ENCODE data around the gene CR1L. TPM values are rescaled to one million over a fixed set of nuclear protein-coding genes. Genes with fewer than 3 reads are reported as not detected.

Gene CR1L
- total and polyA plus RNA-seq, 2 donors (not counting 3 experiments of a cell fraction or from before 2014, with no cell fraction given): not detected

DNA sequence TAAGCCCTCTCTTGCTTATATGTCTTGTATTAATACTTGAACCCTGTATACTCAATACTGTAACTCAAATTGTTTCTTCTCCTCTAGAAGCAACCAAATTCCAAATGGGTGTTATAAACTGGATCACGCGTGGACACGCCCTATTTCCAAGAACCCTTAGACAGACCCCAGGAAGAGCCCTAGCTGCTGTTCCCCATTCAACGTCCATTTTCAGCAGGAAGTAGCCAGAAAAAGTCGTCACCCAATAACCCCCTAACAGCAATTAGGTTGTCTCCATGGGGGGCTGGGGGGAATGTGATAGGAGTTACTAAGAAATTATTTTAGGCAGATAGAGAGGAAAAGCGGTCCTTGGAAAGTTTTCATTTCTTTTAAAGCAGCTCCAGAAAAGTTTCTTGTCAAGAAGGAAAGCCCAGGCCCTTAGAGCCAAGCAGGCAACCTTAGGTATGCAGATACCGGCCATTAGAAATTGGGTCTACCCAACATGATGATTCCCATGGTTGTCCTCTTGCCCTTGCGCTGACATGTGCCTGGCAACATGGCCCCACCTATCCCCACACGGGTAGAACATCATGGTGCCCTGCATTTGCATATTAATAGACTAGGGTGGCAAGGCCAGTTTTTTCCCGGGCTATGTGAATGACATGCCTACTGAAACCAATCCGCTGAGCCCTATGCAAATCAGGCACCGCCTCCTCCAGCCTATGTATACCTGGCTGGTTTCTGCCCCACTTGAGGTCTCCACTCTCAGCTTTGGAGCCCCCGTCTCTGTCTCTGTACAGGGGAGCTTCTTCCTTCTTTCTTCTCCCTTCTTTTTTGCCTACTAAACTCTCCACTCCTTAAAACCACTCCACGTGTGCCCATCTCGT lies 102.9 kb downstream of the CR1L start:
- Histone ChIP-seq H3K36me3 (ENCODE audit: control insufficient read depth in 2 of 2, extremely low read depth in 1 of 2, insufficient read depth in 2 of 2, low read length in 2 of 2) (no peaks in the 10 kb centered on the region), H3K9me3 (replicated peaks; ENCODE audit: control insufficient read depth, insufficient read depth, low read length) (no peaks in the 10 kb centered on the region), H3K79me2 (ENCODE audit: control insufficient read depth, insufficient read depth, low read length) (peaks cover 7% of the 10 kb centered on the region), H2AFZ (ENCODE audit: low read depth, low read length) (no peak overlapping the region), H3K9me1 (replicated peaks; ENCODE audit: control insufficient read depth, extremely low read depth, insufficient read depth, low read length) (no peaks in the 10 kb centered on the region), H3K4me2 (ENCODE audit: insufficient read depth, low read length) (no peak overlapping the region), H3K4me3 (replicated peaks in 1 of 3; ENCODE audit: insufficient read depth in 1 of 3, low read depth in 1 of 3, low read length in 3 of 3) (no peak overlapping the region), H4K20me1 (replicated peaks; ENCODE audit: control insufficient read depth, extremely low read depth, insufficient read depth, low read length) (no peaks in the 10 kb centered on the region), H3K4me1 (ENCODE audit: control insufficient read depth, extremely low read depth, insufficient read depth, low read length) (peaks cover 17% of the 10 kb centered on the region), H3K27ac (ENCODE audit: insufficient read depth, low read depth, low read length) (no peak overlapping the region), H3K27me3 (ENCODE audit: control insufficient read depth in 2 of 2, insufficient read depth in 2 of 2, low read length in 2 of 2) (no peaks in the 10 kb centered on the region), H3K9ac (replicated peaks; ENCODE audit: extremely low read depth, insufficient read depth, low read length) (no peak overlapping the region)
- dilution Hi-C loops (cut with MboI; ENCODE audit: extremely low pct_ligation_motif_present, low sequenced_read_pairs): no loop called here
- DNase-seq (ENCODE audit: low read depth, low spot score) (no peak), FAIRE-seq (no peak)
- ChIA-PET CTCF (no interaction called here), POLR2A (no interaction called here)
- no TSS peak for BruUV-seq (replicated peaks)
- intact Hi-C loops (cut with micrococcal nuclease): no loop called here
- TF ChIP-seq JUN (IDR thresholded peaks at IDR 0.05; ENCODE audit: borderline replicate concordance, insufficient read depth, insufficient read length, low read depth): no peak
- no peak for TF ChIP-seq FOS (IDR thresholded peaks at IDR 0.05; ENCODE audit: borderline replicate concordance, insufficient read depth, low read length)
- no peak for TF ChIP-seq MYC (IDR thresholded peaks at IDR 0.05; ENCODE audit: low read depth, low read length)
- no peak for TF ChIP-seq POLR2A (IDR thresholded peaks at IDR 0.05; ENCODE audit: low read depth, low read length)
- no peak for TF ChIP-seq POLR2AphosphoS5 (IDR thresholded peaks at IDR 0.05; ENCODE audit: insufficient read depth, low read depth, low read length)
- TF ChIP-seq EZH2 (IDR thresholded peaks at IDR 0.05; ENCODE audit: borderline replicate concordance, low read depth, low read length, severe bottlenecking): no peak
- no peak for TF ChIP-seq CTCF (IDR thresholded peaks at IDR 0.05; ENCODE audit: extremely low read depth in 1 of 2, insufficient read depth in 1 of 2, low read depth in 1 of 2, low read length in 2 of 2)
- TF ChIP-seq, protein P1, sequence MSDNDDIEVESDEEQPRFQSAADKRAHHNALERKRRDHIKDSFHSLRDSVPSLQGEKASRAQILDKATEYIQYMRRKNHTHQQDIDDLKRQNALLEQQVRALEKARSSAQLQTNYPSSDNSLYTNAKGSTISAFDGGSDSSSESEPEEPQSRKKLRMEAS (IDR thresholded peaks at IDR 0.05; ENCODE audit: insufficient read depth, insufficient read length): no peak
- TF ChIP-seq GATA2 (IDR thresholded peaks at IDR 0.05; ENCODE audit: insufficient read depth, insufficient read length, low read depth, low read length): no peak

Data from endothelial cell of umbilical vein (primary cell).